Kidney epithelial cell (primary cell): Measurements from ENCODE around the gene GID4. TPM values are rescaled to one million over a fixed set of nuclear protein-coding genes. Genes with fewer than 3 reads are reported as not detected.

ENCODE experiments used
- DNase-seq: peaks from one replicate; pipeline ENCODE4 v3.0.0-alpha.2; 2010; ENCODE audit warnings: low read depth
- H3K27me3 ChIP-seq: 2 replicates; pipeline ENCODE4 v1.6.0; 2011; ENCODE audit warnings: low read length; ENCODE audit not compliant: control insufficient read depth, insufficient read depth
- H3K36me3 ChIP-seq: 2 replicates; pipeline ENCODE4 v1.5.1; 2011; ENCODE audit warnings: low read length; ENCODE audit not compliant: control insufficient read depth, insufficient read depth
- H3K4me3 ChIP-seq: 2 replicates; pipeline ENCODE4 v1.5.1; 2011; ENCODE audit warnings: low read depth, mild to moderate bottlenecking, control low read depth, low read length
- CTCF ChIP-seq: IDR thresholded peaks from 2 replicates; pipeline ENCODE4 v1.5.1; 2011; ENCODE audit warnings: mild to moderate bottlenecking, moderate library complexity, low read length, control low read depth, inconsistent platforms; ENCODE audit not compliant: insufficient read depth, poor library complexity, severe bottlenecking
- total RNA-seq: library from RNA; depleted of rRNA; stranded (reverse); fragments of >200 nt; gene quantifications from 2 replicates; pipeline ENCODE4 v1.2.3, GENCODE V29; 2015

Gene GID4
- total RNA-seq, 1 donor from 2014 or later: 8.6 TPM

DNA sequence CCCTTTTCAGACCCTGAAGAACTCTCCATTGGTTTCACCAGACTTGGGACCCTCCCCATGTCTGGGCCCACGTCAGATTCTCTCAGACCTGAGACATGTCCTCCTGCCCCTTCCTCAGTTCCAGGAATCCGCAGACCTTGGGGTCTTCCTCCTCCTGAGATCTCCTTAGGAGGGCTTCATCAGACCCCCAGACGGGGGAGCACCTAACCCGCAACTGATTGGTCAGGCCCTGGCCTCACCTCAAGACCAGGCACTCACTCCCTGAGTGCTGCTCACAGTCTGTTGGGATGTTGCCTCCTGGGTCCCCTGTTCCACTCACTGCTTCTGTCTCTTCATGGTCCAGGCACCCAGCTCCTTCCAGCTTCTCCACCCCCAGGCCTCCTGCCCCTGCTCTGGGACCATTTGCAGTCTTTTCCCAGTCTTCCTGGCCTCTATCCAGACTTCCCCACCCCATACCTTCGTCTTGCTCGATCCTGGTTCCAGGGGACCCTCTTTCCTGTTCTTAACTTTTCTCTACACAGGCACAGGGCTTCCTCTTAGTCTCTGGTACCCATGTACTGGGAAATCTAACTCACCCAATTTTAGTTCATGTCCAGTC lies 1.2 kb downstream of the GID4 start:
- Histone ChIP-seq H3K4me3 (peak overlapping the region; percentile 98), H3K27me3 (no peaks in the 10 kb centered on the region), H3K36me3 (no peaks in the 10 kb centered on the region)
- no peak for TF ChIP-seq CTCF
- no peak for DNase-seq

DNA sequence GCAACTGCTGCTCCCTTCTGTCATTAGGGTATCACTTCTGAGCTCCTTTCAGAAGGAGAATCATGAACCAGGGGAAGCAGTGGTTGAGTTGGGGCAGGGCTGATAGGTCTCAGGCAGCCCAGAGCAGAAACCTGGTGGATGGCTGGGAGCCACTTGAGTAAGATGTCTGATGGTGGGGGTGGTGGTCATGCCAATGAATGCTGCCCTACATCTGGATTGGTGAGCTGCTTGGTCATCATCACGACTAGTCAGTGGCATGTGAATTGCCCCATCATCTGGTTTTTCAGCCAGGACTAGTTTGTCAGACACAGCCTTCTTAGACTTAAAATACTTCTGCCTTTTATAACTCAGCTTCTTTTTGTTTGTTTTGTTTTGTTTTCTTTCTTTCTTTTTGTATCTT lies 2.6 kb downstream of the GID4 start:
- Histone ChIP-seq H3K36me3 (no peaks in the 10 kb centered on the region), H3K27me3 (no peaks in the 10 kb centered on the region), H3K4me3 (no peak overlapping the region)
- TF ChIP-seq CTCF: no peak
- DNase-seq: no peak

GRCh38 chr17:18042983-18043382 lies 3.8 kb downstream of the GID4 start:
- Histone ChIP-seq H3K36me3 (no peaks in the 10 kb centered on the region), H3K27me3 (no peaks in the 10 kb centered on the region), H3K4me3 (no peak overlapping the region)
- no peak for DNase-seq
- TF ChIP-seq CTCF: no peak

DNA sequence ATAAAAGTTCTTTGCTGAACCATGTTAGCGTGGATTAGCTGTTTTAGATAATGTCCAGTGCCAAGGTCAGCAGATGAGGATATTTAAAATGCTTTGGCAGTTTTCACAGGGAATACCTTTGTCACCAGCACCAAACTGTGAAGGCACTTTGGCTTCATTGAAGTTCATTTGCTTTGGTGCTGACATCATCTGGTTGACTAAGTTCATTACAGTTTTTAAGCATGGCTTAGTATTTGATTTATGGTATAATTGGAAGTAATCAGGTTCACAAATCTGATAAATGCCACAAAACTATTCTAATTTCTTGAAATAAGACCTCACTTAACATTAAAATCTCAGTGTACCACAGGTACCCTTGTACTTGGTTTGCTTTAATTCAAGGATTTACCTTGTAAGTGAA lies 4.3 kb downstream of the GID4 start:
- no peak for DNase-seq
- Histone ChIP-seq H3K27me3 (no peaks in the 10 kb centered on the region), H3K4me3 (no peak overlapping the region), H3K36me3 (no peaks in the 10 kb centered on the region)
- TF ChIP-seq CTCF: peak; percentile 12

- DNase-seq: no peak
- no peaks in the 10 kb centered on the region for H3K36me3 ChIP-seq
- no peak for TF ChIP-seq CTCF
- H3K4me3 ChIP-seq: no peak overlapping the region
- H3K27me3 ChIP-seq: no peaks in the 10 kb centered on the region
These were observed 5.4 kb downstream of the GID4 start for GRCh38 chr17:18044609-18045008.

DNA sequence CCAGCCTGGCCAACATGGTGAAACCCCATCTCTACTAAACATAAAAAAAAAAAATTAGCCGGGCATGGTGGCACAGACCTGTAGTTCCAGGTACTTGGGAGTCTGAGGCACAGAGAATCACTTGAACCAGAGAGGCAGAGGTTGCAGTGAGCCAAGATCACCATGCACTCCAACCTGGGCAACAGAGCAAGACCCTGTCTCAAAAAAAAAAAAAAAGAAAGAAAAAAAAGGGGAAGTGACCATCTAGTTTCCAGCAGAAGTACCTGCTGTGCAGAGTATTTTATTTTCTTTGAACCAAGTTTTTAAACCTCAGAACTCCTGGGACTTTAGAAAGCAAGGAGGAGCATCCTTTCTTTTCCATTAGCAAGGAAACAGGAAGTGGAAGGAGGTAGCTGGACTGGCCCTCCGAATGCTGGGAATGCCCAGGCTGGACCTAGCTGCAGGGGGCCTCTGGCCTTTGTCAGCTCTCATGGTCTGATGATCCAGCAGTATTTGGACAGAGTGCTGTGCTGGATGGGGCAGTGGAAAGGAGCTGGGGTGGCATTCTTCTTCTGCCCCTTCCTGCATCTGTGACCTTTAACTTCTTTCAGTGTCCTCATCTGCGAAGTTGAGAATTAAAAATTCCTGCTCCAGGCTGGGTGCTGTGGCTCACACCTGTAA lies 6.6 kb downstream of the GID4 start:
- no peaks in the 10 kb centered on the region for H3K27me3 ChIP-seq
- no peaks in the 10 kb centered on the region for H3K36me3 ChIP-seq

More for the DNA sequence above, 6.6 kb downstream of the GID4 start:
- no peak for DNase-seq
- TF ChIP-seq CTCF: no peak
- H3K4me3 ChIP-seq: no peak overlapping the region
